ENCODE results near the gene ACIN1.

Gene ACIN1

GRCh38 chr14:23023795-23024152 lies 71.2 kb downstream of the ACIN1 start:
- H3K4me3 ChIP-seq (replicated peaks; ENCODE audit: low read depth, low read length) = no peak overlapping the region
- no peak for TF ChIP-seq CTCF (IDR thresholded peaks at IDR 0.05; ENCODE audit: low read depth, low read length, missing control alignments)
- no peak for DNase-seq (ENCODE audit: extremely low read depth, low read depth)

GRCh38 chr14:23023022-23023794 lies 71.7 kb downstream of the ACIN1 start:
- no peak for TF ChIP-seq CTCF (IDR thresholded peaks at IDR 0.05; ENCODE audit: low read depth, low read length, missing control alignments)
- DNase-seq (ENCODE audit: extremely low read depth, low read depth) = no peak
- H3K4me3 ChIP-seq (replicated peaks; ENCODE audit: low read depth, low read length) = no peak overlapping the region

GRCh38 chr14:23021889-23022442 lies 73.0 kb downstream of the ACIN1 start:
- TF ChIP-seq CTCF (IDR thresholded peaks at IDR 0.05; ENCODE audit: low read depth, low read length, missing control alignments) = no peak
- H3K4me3 ChIP-seq (replicated peaks; ENCODE audit: low read depth, low read length) = no peak overlapping the region
- DNase-seq (ENCODE audit: extremely low read depth, low read depth) = no peak

GRCh38 chr14:23021434-23021833 lies 73.5 kb downstream of the ACIN1 start:
- DNase-seq (ENCODE audit: extremely low read depth, low read depth) = no peak
- H3K4me3 ChIP-seq (replicated peaks; ENCODE audit: low read depth, low read length) = no peak overlapping the region
- TF ChIP-seq CTCF (IDR thresholded peaks at IDR 0.05; ENCODE audit: low read depth, low read length, missing control alignments) = no peak

GRCh38 chr14:23020143-23021128 lies 74.5 kb downstream of the ACIN1 start:
- DNase-seq (ENCODE audit: extremely low read depth, low read depth) = no peak
- TF ChIP-seq CTCF (IDR thresholded peaks at IDR 0.05; ENCODE audit: low read depth, low read length, missing control alignments) = no peak
- no peak overlapping the region for H3K4me3 ChIP-seq (replicated peaks; ENCODE audit: low read depth, low read length)

- no peak overlapping the region for H3K4me3 ChIP-seq (replicated peaks; ENCODE audit: low read depth, low read length)
- no peak for DNase-seq (ENCODE audit: extremely low read depth, low read depth)
- TF ChIP-seq CTCF (IDR thresholded peaks at IDR 0.05; ENCODE audit: low read depth, low read length, missing control alignments) = no peak
Observed at GRCh38 chr14:23018107-23018506, 76.8 kb downstream of the ACIN1 start.
